IMR-90 (cell line): ENCODE measurements around the gene C14orf93. TPM values are rescaled to one million over a fixed set of nuclear protein-coding genes. Genes with fewer than 3 reads are reported as not detected.

Experiments
- ATAC-seq: fragments of 200-7000 bp; cut with Tn5 transposase; 2 replicates; pipeline ENCODE4 v1.9.1; 2020; ENCODE audit warnings: low read depth, mild to moderate bottlenecking, moderate library complexity
- BruUV-seq: library from RNA; stranded (reverse); fragments of 400-500 nt; replicated peaks from 2 replicates; lab custom pipeline; 2021; lab: Mats Ljungman, UMichigan
- CTCF ChIA-PET: fragments of 300-600 bp; formaldehyde crosslinking; extraction: SDS; loops from one replicate; lab custom pipeline; 2021; ENCODE audit warnings: antibody characterized with exemption; lab: Yijun Ruan, JAX
- POLR2A ChIA-PET: fragments of 300-600 bp; sonication (Branson Sonifier 250); formaldehyde crosslinking; loops from one replicate; lab custom pipeline; 2022; ENCODE audit warnings: antibody characterized with exemption; ENCODE audit not compliant: unreplicated experiment; lab: Charles Lee
- DNase-seq: peaks from one replicate; pipeline ENCODE4 v3.0.0; 2013
- H2AFZ ChIP-seq: replicated peaks from 2 replicates; pipeline ENCODE3; 2013; ENCODE audit warnings: low read length, mild to moderate bottlenecking; ENCODE audit not compliant: poor library complexity
- H2AK5ac ChIP-seq: 2 replicates; pipeline ENCODE4 v1.6.1; 2013; ENCODE audit warnings: low read depth, low read length, inconsistent platforms
- H2AK9ac ChIP-seq: replicated peaks from 2 replicates; pipeline ENCODE3; 2013; ENCODE audit warnings: mild to moderate bottlenecking, low read depth, low read length, moderate library complexity; ENCODE audit not compliant: poor library complexity
- H2BK120ac ChIP-seq: 2 replicates; pipeline ENCODE4 v1.6.1; 2013; ENCODE audit warnings: low read depth, low read length, inconsistent platforms
- H2BK15ac ChIP-seq: 3 replicates; pipeline ENCODE4 v1.6.1; 2013; ENCODE audit warnings: low read depth, low read length, inconsistent platforms
- H2BK20ac ChIP-seq: 2 replicates; pipeline ENCODE4 v1.6.1; 2013; ENCODE audit warnings: low read depth, mild to moderate bottlenecking, inconsistent platforms, low read length, moderate library complexity
- H2BK5ac ChIP-seq: 2 replicates; pipeline ENCODE4 v1.6.1; 2013; ENCODE audit warnings: mild to moderate bottlenecking, low read depth, low read length, inconsistent platforms; ENCODE audit not compliant: poor library complexity, severe bottlenecking
- H3K14ac ChIP-seq: replicated peaks from 2 replicates; pipeline ENCODE4 v1.6.1; 2013; ENCODE audit warnings: low read depth, low read length, inconsistent platforms
- H3K18ac ChIP-seq: 2 replicates; pipeline ENCODE4 v1.6.1; 2013; ENCODE audit warnings: low read depth, low read length, control low read depth
- H3K23ac ChIP-seq: 2 replicates; pipeline ENCODE4 v1.6.1; 2013; ENCODE audit warnings: low read depth, low read length, inconsistent platforms
- H3K27ac ChIP-seq: 2 replicates; pipeline ENCODE4 v1.5.1; 2013; ENCODE audit warnings: mild to moderate bottlenecking, control low read depth, low read length; ENCODE audit not compliant: insufficient read depth
- H3K27me3 ChIP-seq: 2 replicates; pipeline ENCODE4 v1.6.1; 2013; ENCODE audit warnings: low read length; ENCODE audit not compliant: control insufficient read depth, insufficient read depth
- H3K36me3 ChIP-seq: 2 replicates; pipeline ENCODE4 v1.6.1; 2013; ENCODE audit warnings: low read length, mixed read lengths; ENCODE audit not compliant: control insufficient read depth, insufficient read depth
- H3K4ac ChIP-seq: 2 replicates; pipeline ENCODE4 v1.6.1; 2013; ENCODE audit warnings: low read depth, low read length, inconsistent platforms
- H3K4me1 ChIP-seq: 2 replicates; pipeline ENCODE4 v1.6.1; 2013; ENCODE audit warnings: low read length, mixed read lengths; ENCODE audit not compliant: control insufficient read depth, insufficient read depth
- H3K4me2 ChIP-seq: 2 replicates; pipeline ENCODE4 v1.6.1; 2013; ENCODE audit warnings: low read depth, mild to moderate bottlenecking, control low read depth, low read length, moderate library complexity
- H3K4me3 ChIP-seq: 2 replicates; pipeline ENCODE4 v1.5.1; 2013; ENCODE audit warnings: low read depth, mild to moderate bottlenecking, control low read depth, low read length, moderate library complexity; ENCODE audit not compliant: insufficient read depth
- H3K56ac ChIP-seq: 2 replicates; pipeline ENCODE4 v1.6.1; 2013; ENCODE audit warnings: low read length, inconsistent platforms; ENCODE audit not compliant: insufficient read depth; ENCODE audit errors: extremely low read depth
- H3K79me1 ChIP-seq, 2 experiments: 2 replicates each; pipeline ENCODE4 v1.6.1; 2013; ENCODE audit warnings: low read length in 2 of 2, inconsistent platforms in 1 of 2, low read depth in 1 of 2
- H3K9ac ChIP-seq: 2 replicates; pipeline ENCODE4 v1.6.1; 2013; ENCODE audit warnings: low read depth, low read length, control low read depth
- H3K9me1 ChIP-seq: 2 replicates; pipeline ENCODE4 v1.6.1; 2013; ENCODE audit warnings: low read length, inconsistent platforms; ENCODE audit not compliant: insufficient read depth
- H3K9me3 ChIP-seq: 2 replicates; pipeline ENCODE4 v1.6.1; 2013; ENCODE audit warnings: low read length; ENCODE audit not compliant: control insufficient read depth, insufficient read depth
- H4K20me1 ChIP-seq: 2 replicates; pipeline ENCODE4 v1.6.1; 2013; ENCODE audit warnings: low read length, inconsistent platforms; ENCODE audit not compliant: insufficient read depth
- H4K5ac ChIP-seq: 2 replicates; pipeline ENCODE4 v1.6.1; 2013; ENCODE audit warnings: mild to moderate bottlenecking, low read depth, low read length, control low read depth
- H4K8ac ChIP-seq, 2 experiments: 2 replicates each; pipeline ENCODE4 v1.6.1; 2013; ENCODE audit warnings: low read depth in 2 of 2, low read length in 2 of 2, control low read depth in 1 of 2, inconsistent platforms in 1 of 2
- H4K91ac ChIP-seq: 2 replicates; pipeline ENCODE4 v1.6.1; 2013; ENCODE audit warnings: low read depth, low read length, inconsistent platforms; ENCODE audit not compliant: insufficient read depth
- BHLHE40 ChIP-seq: fragments of 150-350 bp; IDR thresholded peaks from 2 replicates; pipeline ENCODE4 v1.6.1; 2016; ENCODE audit warnings: mild to moderate bottlenecking, low read depth, low read length
- CEBPB ChIP-seq: IDR thresholded peaks from 2 replicates; pipeline ENCODE4 v1.6.1; 2012; ENCODE audit warnings: low read depth, low read length, improper control_type of control experiment
- CHD1 ChIP-seq: IDR thresholded peaks from 2 replicates; pipeline ENCODE4 v1.6.1; 2012; ENCODE audit warnings: low read depth, low read length, improper control_type of control experiment
- CTCF ChIP-seq: conservative IDR thresholded peaks from 2 replicates; pipeline ENCODE4 v1.5.1; 2012; ENCODE audit warnings: mild to moderate bottlenecking, low read depth, low read length, improper control_type of control experiment
- ELK1 ChIP-seq: fragments of 150-350 bp; IDR thresholded peaks from 2 replicates; pipeline ENCODE4 v1.6.1; 2016; ENCODE audit warnings: low read depth, mild to moderate bottlenecking, low read length, moderate library complexity, borderline replicate concordance
- FOS ChIP-seq: fragments of 150-350 bp; IDR thresholded peaks from 2 replicates; pipeline ENCODE4 v1.6.1; 2016; ENCODE audit warnings: low read depth, low read length
- MAFK ChIP-seq: IDR thresholded peaks from 2 replicates; pipeline ENCODE4 v1.6.1; 2012; ENCODE audit warnings: low read depth, low read length, improper control_type of control experiment
- MAZ ChIP-seq: IDR thresholded peaks from 2 replicates; pipeline ENCODE4 v1.6.1; 2012; ENCODE audit warnings: low read depth, mild to moderate bottlenecking, low read length, improper control_type of control experiment, moderate library complexity, borderline replicate concordance
- MXI1 ChIP-seq: IDR thresholded peaks from 2 replicates; pipeline ENCODE4 v1.6.1; 2012; ENCODE audit warnings: low read depth, mild to moderate bottlenecking, low read length, moderate library complexity, borderline replicate concordance
- POLR2A ChIP-seq: IDR thresholded peaks from 2 replicates; pipeline ENCODE4 v1.6.1; 2012; ENCODE audit warnings: mild to moderate bottlenecking, low read depth, low read length
- RCOR1 ChIP-seq: IDR thresholded peaks from 2 replicates; pipeline ENCODE4 v1.6.1; 2012; ENCODE audit warnings: mild to moderate bottlenecking, low read length, improper control_type of control experiment; ENCODE audit not compliant: insufficient replicate concordance
- RFX5 ChIP-seq: IDR thresholded peaks from 2 replicates; pipeline ENCODE4 v1.8.0; 2012; ENCODE audit warnings: low read depth, mild to moderate bottlenecking, low read length, moderate library complexity
- SMC3 ChIP-seq: fragments of 150-350 bp; IDR thresholded peaks from 2 replicates; pipeline ENCODE4 v1.6.1; 2016; ENCODE audit warnings: low read depth, mild to moderate bottlenecking, antibody characterized with exemption, low read length, moderate library complexity
- WGBS, 2 experiments: methylation state at CpG; one replicate each; pipeline versions ENCODE4 v1.1.5 to v1.1.7; 2013; ENCODE audit warnings: missing lambda C conversion rate in 2 of 2; ENCODE audit not compliant: insufficient read length in 1 of 2; ENCODE audit errors: extremely low coverage in 2 of 2; 5-methylcytosine and 5-hydroxymethylcytosine counted together
- dilution Hi-C: fragments of 300-500 bp; cut with HindIII; formaldehyde crosslinking; loops from one replicate; pipeline ENCODE4 v1.14.3; 2018; ENCODE audit warnings: low sequenced_read_pairs; ENCODE audit not compliant: unreplicated experiment
- in situ Hi-C: fragments of 300-500 bp; cut with MboI; formaldehyde crosslinking; loops from 3 replicates; pipeline ENCODE4 v1.14.3; 2019; ENCODE audit warnings: low sequenced_read_pairs, inconsistent platforms, mixed read lengths
- intact Hi-C: fragments of 100-400 bp; cut with micrococcal nuclease; formaldehyde crosslinking; loops from 2 replicates; pipeline ENCODE4 v1.10.0; 2022
- polyA plus RNA-seq, 3 experiments: library from polyadenylated mRNA; depleted of rRNA; stranded (reverse); fragments of >200 nt; gene quantifications; 2 replicates each; pipeline ENCODE4 v1.2.3, GENCODE V29; 2012; ENCODE audit warnings: low replicate concordance in 1 of 3
- total RNA-seq: library from RNA; depleted of rRNA; stranded (reverse); fragments of >200 nt; gene quantifications from 2 replicates; pipeline ENCODE4 v1.2.3, GENCODE V29; 2012

The C14orf93 gene
- total and polyA plus RNA-seq, 2 of the 4 experiments (the other 2 are of a cell fraction): 5.4 to 5.7 TPM

GRCh38 chr14:23056956-23057756 is 47.2 kb upstream of the C14orf93 start, which contains the start of gene CDH24:
TSS of gene CDH24 (minus strand) at chr14:23057520. CDS start at chr14:23055733, 1,787 bp downstream.
- ATAC-seq: peak; percentile 78
- Histone ChIP-seq H3K4me1 (peaks cover 12% of the 10 kb centered on the region), H3K23ac (peak within 1 kb of the TSS; percentile 75), H2BK5ac (peak within 1 kb of the TSS; percentile 41), H3K79me1 (peaks cover 0 to 38% of the 10 kb centered on the region in 2 experiments; a peak in 3 of 4 replicates), H3K4ac (peak within 1 kb of the TSS; percentile 85), H4K20me1 (peaks cover 14% of the 10 kb centered on the region), H3K4me3 (peak within 1 kb of the TSS; percentile 62), H3K27me3 (no peaks in the 10 kb centered on the region), H2BK120ac (no peak within 1 kb of the TSS), H4K91ac (0 out of 2 replicates have a peak within 1 kb of the TSS, but pooled peaks have one; percentile 25), H3K9ac (peak within 1 kb of the TSS; percentile 73), H3K9me1 (peaks cover under 1% of the 10 kb centered on the region; the same call in 1 of the 2 replicates), H3K56ac (peak within 1 kb of the TSS; percentile 22; the same call in 1 of the 2 replicates), H4K8ac (no peak within 1 kb of the TSS; a peak in 1 of 4 replicates), H2BK20ac (no peak within 1 kb of the TSS), H2AFZ (peak within 1 kb of the TSS; percentile 89), H3K9me3 (no peaks in the 10 kb centered on the region), H2AK5ac (peak within 1 kb of the TSS; percentile 78), H4K5ac (no peak within 1 kb of the TSS), H3K36me3 (peaks cover 32% of the 10 kb centered on the region), H2AK9ac (peak within 1 kb of the TSS; percentile 95), H3K27ac (peak within 1 kb of the TSS; percentile 70), H3K18ac (no peak within 1 kb of the TSS), H3K4me2 (peak within 1 kb of the TSS; percentile 87), H2BK15ac (no peak within 1 kb of the TSS), H3K14ac (peak within 1 kb of the TSS; percentile 68; the same call in 1 of the 2 replicates)
- in situ Hi-C loops (no loop called here), dilution Hi-C loops (no loop called here), intact Hi-C loops (loop anchor here (1.0 to 2.0 kb wide), 3 partner anchors 52 to 500 kb away; no protein-coding TSS in a partner anchor)
- WGBS, 2 experiments: 13% methylated on average over 13 of the region's 73 CpGs; no CpG with 5 or more reads in 1 of the 2 experiments
- CTCF ChIA-PET: interaction anchor here (0.6 to 2.2 kb wide), 14 partner anchors 10 to 112 kb away, joined by 3 to 17 read pairs (median 4); partner anchors contain the start of genes ACIN1, C14orf119 and PSMB11
- peak; percentile 57 for DNase-seq
- BruUV-seq: no TSS peak
- POLR2A ChIA-PET: interaction anchor here (0.6 kb wide), 1 partner anchor 62 kb away, joined by 11 read pairs; no protein-coding TSS in a partner anchor
- TF ChIP-seq CTCF (no peak), BHLHE40 (no peak), RFX5 (no peak), POLR2A (0 out of 2 replicates have a peak, but pooled peaks have one; percentile 16), SMC3 (no peak), ELK1 (no peak), CHD1 (no peak), FOS (no peak), MXI1 (peak; percentile 47; the same call in 1 of the 2 replicates), MAZ (peak; percentile 69; the same call in 1 of the 2 replicates), RCOR1 (no peak), CEBPB (no peak), MAFK (no peak)
